Neural crest cell (in vitro differentiated cells): Measurements from ENCODE around the gene PNKP. TPM values are rescaled to one million over a fixed set of nuclear protein-coding genes. Genes with fewer than 3 reads are reported as not detected.

Experiments used
- DNase-seq: peaks from one replicate; pipeline ENCODE4 v3.0.0; 2021; ENCODE audit warnings: low read depth, mixed read lengths, low spot score
- H3K27ac Mint-ChIP-seq: one replicate; pipeline ENCODE4 v1.8.0; 2021; ENCODE audit warnings: mild to moderate bottlenecking, mixed read lengths; ENCODE audit not compliant: unreplicated experiment
- H3K27me3 Mint-ChIP-seq: 2 replicates; pipeline ENCODE4 v1.8.0; 2021; ENCODE audit warnings: low read depth, mild to moderate bottlenecking, mixed read lengths
- H3K36me3 Mint-ChIP-seq: 2 replicates; pipeline ENCODE4 v1.8.0; 2021; ENCODE audit warnings: low read depth, mild to moderate bottlenecking, mixed read lengths
- H3K4me1 Mint-ChIP-seq: 2 replicates; pipeline ENCODE4 v1.8.0; 2021; ENCODE audit warnings: mixed read lengths
- H3K4me3 Mint-ChIP-seq: one replicate; pipeline ENCODE4 v1.8.0; 2021; ENCODE audit warnings: mild to moderate bottlenecking, mixed read lengths
- H3K9me3 Mint-ChIP-seq: 2 replicates; pipeline ENCODE4 v1.8.0; 2021; ENCODE audit warnings: mixed read lengths
- total RNA-seq: library from RNA; stranded (reverse); gene quantifications from 2 replicates; pipeline ENCODE4 v1.2.1, GENCODE V29; 2021
- TF ChIP-seq, protein P1 (sequence below): fragments of 200-600 bp; sonication (generic); conservative IDR thresholded peaks from 2 replicates; pipeline ENCODE4 v1.5.0; 2021; ENCODE audit warnings: antibody characterized with exemption, mild to moderate bottlenecking

Gene PNKP
- total RNA-seq, 1 donor from 2014 or later, result 135 TPM

GRCh38 chr19:49891393-49891792 is 24.0 kb upstream of the PNKP start:
- Mint-ChIP-seq H3K36me3 (peaks cover 2% of the 10 kb centered on the region), H3K4me1 (peaks cover 4% of the 10 kb centered on the region), H3K4me3 (no peak overlapping the region), H3K9me3 (no peaks in the 10 kb centered on the region), H3K27ac (no peak overlapping the region), H3K27me3 (peaks cover 27% of the 10 kb centered on the region)
- DNase-seq, result no peak
- TF ChIP-seq, protein P1, sequence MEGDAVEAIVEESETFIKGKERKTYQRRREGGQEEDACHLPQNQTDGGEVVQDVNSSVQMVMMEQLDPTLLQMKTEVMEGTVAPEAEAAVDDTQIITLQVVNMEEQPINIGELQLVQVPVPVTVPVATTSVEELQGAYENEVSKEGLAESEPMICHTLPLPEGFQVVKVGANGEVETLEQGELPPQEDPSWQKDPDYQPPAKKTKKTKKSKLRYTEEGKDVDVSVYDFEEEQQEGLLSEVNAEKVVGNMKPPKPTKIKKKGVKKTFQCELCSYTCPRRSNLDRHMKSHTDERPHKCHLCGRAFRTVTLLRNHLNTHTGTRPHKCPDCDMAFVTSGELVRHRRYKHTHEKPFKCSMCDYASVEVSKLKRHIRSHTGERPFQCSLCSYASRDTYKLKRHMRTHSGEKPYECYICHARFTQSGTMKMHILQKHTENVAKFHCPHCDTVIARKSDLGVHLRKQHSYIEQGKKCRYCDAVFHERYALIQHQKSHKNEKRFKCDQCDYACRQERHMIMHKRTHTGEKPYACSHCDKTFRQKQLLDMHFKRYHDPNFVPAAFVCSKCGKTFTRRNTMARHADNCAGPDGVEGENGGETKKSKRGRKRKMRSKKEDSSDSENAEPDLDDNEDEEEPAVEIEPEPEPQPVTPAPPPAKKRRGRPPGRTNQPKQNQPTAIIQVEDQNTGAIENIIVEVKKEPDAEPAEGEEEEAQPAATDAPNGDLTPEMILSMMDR, result no peak

DNA sequence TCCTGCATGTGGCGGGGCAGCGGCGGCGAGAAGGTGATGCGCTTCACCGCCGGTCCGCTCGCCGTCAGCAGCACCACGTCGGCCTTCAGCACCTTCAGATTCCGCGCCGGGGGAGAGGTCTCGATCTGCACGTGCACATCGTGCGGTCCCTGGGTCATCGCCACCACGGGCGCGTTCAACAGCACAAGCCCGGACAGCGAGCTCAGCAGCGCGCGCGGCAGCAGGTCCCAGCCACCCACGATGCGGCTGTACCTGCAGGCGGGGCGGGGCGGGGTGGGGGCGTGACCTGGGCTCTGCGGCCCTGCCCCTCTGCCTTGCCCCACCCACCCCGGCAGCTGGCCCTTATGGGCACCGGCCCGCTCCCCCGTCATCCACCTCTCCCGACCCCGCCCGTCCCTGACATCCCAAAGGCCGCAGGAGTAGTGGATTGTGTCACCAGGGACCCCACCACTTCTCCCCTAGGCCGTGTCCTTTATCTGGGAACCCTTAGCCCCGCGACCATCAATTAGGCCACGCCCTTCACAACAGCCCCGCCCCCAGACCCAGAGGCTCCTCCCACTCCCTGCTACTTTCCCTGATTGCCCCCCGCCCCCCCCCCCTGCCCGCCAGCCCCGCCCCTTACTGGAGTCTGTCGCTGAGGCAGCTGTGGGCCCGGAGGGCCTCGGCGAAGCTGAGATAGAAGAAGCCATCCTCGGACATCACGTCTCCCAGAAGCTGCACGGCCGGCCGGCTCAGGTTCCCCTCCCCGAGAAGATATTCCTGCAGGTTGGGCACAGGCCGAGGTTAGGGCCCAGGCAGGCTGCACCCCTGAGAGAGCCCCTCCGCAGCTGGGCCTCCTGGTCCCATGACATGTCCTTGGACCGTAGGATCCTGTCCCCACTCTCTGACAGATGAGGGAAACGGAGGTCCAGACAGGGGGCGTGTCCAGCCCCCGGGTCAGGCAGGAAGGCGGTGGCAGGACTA is 23.3 kb upstream of the PNKP start:
- Mint-ChIP-seq H3K4me3 (no peak overlapping the region), H3K9me3 (no peaks in the 10 kb centered on the region), H3K4me1 (peaks cover 4% of the 10 kb centered on the region), H3K27ac (no peak overlapping the region), H3K27me3 (peaks cover 27% of the 10 kb centered on the region), H3K36me3 (peaks cover 5% of the 10 kb centered on the region)
- TF ChIP-seq, protein P1, result peak; percentile 8
- DNase-seq, result peak; percentile 46

GRCh38 chr19:49889687-49890348 is 22.4 kb upstream of the PNKP start:
- peak; percentile 61 for DNase-seq
- H3K4me3 Mint-ChIP-seq, result no peak overlapping the region
- TF ChIP-seq, protein P1, result peak; percentile 70
- H3K4me1 Mint-ChIP-seq, result peaks cover 4% of the 10 kb centered on the region
- no peak overlapping the region for H3K27ac Mint-ChIP-seq
- no peaks in the 10 kb centered on the region for H3K9me3 Mint-ChIP-seq
- H3K36me3 Mint-ChIP-seq, result peaks cover 5% of the 10 kb centered on the region
- peaks cover 27% of the 10 kb centered on the region for H3K27me3 Mint-ChIP-seq

DNA sequence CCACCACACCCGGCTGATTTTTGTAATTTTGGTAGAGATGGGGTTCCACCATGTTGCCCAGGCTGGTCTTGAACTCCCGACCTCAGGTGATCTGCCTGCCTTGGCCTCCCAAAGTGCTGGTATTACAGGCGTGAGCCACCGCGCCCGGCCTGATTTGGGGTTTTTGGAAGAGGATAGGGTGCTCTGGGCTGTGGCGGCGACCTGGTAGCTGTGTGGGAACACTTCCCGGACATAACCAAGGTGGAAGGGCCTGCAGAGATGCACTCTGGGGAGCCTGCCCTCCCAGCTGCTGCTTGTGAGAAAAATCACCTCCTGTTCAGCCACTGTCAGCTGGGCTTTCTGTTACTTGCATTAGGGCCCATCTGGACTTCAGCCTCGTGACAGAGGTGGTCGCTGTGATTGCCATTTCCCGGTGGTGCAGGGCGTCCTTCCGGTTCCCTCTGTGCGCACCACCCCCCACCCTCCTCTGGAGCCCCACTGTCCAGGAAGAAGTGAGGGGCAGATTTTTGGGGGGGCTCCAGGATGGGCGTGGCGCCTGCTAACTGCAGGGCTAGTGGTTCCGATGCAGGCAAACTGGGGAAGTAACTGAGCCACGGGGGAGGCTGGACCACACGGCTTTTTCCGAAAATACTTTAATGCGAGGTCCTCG is 21.8 kb upstream of the PNKP start:
- H3K27me3 Mint-ChIP-seq, result peaks cover 27% of the 10 kb centered on the region
- no peak overlapping the region for H3K27ac Mint-ChIP-seq
- H3K4me1 Mint-ChIP-seq, result peaks cover 4% of the 10 kb centered on the region
- TF ChIP-seq, protein P1, result no peak
- DNase-seq, result no peak
- no peak overlapping the region for H3K4me3 Mint-ChIP-seq
- no peaks in the 10 kb centered on the region for H3K9me3 Mint-ChIP-seq
- H3K36me3 Mint-ChIP-seq, result peaks cover 9% of the 10 kb centered on the region

- H3K36me3 Mint-ChIP-seq, result peaks cover 11% of the 10 kb centered on the region
- no peaks in the 10 kb centered on the region for H3K9me3 Mint-ChIP-seq
- TF ChIP-seq, protein P1, result no peak
- DNase-seq, result no peak
- H3K27me3 Mint-ChIP-seq, result peaks cover 26% of the 10 kb centered on the region
- H3K4me3 Mint-ChIP-seq, result no peak overlapping the region
- H3K4me1 Mint-ChIP-seq, result peaks cover 4% of the 10 kb centered on the region
- no peak overlapping the region for H3K27ac Mint-ChIP-seq
Measured at GRCh38 chr19:49888510-49888824, 21.1 kb upstream of the PNKP start.
